CD4-positive, alpha-beta T cell treated with Interleukin-10 for 1 hour (primary cell): ENCODE results near the gene DCC.

Experiments
- DNase-seq: peaks from one replicate; pipeline ENCODE4 v3.0.0-alpha.2; 2020

DCC gene

DNA sequence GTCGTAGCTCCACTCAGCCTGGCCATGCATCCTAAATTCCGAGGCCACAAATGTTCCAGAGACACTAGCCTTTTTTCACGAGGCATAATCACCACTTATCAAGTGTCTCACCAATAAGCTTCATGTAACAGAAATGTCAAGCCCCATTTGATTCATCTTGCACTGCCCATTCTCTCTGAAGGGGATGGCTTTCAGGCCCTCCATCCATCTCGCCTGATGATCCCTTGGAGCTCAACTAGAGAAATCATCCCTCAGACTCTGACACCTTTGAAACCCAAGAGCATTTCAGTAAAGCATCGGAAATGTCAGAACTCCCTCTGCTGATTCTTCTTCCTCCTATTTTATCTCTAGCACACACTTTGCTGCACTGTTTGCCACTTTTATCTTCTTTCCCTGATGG is 91.7 kb downstream of the DCC start:
- DNase-seq: no peak

DNA sequence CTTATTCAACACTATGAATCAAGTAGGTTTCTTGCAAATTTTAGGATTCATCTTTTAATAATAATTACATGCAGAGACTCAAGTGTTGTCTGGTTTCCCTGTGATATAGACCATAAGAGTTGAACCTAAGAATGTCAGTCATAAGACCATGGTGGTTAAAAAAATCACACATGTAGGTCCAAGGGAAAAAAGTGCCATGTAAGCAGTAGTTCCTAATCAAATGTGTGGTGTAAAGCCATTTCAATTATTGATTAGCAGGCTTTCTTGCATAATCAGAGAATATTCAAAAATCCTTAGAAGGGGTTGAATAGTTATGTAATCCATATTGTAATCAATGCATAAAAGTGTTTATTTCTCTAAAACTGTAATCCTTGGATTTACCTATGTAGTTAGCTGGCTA is 93.8 kb downstream of the DCC start:
- no peak for DNase-seq

DNA sequence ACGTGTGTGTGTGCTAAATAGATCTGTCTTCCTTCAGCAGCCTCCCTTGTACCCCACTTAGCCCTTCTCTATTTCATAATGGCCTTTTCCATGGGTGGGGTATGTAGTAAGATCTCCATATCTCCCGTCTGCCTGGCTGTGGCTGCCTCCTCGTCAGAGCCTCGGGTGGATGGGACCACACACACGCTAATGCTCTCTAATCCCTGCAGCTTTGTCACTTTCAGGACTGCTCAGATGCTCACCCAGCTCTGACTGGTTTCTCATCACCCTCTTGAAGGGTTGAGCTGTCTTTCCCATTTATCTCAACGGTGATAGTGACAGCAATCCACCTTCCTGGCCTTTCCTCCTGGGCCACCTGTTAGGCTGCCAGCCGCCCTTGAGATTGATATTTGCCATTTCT is 95.3 kb downstream of the DCC start:
- DNase-seq: no peak

DNA sequence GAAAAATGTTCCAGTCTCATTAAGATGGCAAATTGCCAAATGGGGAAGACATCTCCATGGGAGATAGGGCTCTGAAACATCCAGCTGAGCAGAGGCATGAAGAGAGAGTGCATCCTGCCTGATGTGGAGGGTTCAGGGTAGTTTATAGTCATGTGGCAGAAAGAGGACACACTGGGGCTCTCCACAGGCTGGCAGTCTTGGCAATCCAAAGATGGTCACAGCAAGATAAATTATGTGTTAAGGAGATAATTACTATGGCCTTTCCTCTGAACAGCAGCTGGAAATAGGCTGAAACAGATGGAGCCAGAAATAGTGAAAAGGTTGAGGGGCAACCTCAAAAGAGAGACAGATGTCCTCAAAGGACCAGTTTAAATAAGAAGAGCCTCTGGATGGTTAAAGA is 97.2 kb downstream of the DCC start:
- DNase-seq: no peak

DNA sequence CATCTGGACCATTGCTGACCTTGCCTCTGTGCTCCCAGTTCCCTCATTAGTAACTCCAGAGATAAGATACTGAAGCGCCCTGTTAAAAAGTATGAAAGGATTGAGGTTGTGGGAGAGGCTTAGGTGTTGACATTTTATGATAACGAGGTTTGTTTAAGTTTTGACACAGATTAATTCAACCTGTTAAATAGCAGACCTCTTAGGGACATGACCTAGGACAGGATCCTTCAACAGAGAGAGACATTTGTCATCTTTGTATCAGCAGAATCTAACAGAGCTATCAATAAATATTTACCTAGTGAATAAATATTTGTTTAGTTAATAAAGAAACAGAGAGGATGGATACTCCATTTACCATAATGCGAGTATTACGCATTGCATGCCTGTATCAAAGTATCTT is 99.5 kb downstream of the DCC start:
- no peak for DNase-seq

DNA sequence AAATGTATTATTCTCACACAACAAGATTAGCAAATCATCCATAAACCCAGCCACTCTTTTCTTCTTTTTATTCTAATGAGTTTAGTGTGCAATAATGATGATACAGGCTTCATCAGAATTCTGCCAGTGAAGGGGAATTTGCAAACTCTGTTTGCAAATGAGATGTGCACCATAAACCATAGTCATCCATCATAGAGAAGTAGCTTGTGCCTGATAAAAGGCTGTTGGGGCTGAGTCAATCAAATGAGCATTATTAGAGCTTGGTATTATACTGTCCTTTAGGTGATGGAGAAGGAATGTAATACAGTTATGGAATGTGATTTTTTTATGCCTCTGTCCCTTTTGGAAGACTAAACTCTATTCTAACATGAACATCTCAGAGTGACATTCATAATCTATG is 101.8 kb downstream of the DCC start:
- DNase-seq: no peak

DNA sequence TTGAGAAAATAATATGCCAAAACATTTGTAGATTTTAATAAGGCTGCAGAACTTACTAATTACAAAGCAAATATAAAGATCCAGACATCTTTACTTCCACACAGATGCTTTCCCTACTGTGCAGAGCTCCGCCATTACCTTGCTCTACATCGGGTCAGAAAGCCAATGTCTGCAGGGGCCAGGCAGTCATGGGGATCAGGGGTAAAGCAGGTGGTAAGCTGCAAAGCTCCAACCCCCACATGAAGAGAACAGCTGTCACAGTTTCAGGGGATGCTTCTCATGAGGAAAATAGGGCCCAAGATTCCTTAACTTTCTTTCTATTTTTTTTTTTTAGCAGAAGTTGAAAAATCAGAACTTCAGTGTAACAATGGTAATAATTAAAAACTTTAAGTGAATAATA is 102.7 kb downstream of the DCC start:
- DNase-seq: no peak

DNA sequence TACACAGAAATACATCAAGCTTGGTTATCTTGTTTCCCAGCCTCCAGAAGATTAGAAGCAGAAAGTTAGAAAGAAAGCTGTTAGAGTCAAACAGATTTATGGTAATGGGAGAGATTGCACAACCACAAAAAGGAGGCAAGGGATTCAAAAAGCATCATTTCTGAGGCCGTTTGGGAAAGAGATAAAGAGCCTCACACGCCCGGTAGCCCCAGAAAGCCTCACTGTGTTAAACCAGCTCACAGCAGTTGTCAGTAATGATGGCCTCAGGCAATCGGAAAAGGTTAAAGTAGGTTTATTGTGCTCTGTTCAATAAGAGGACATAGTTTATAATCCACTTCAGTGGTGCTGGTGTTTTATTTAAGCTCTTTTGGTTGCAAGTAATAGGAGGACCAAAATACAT is 111.3 kb downstream of the DCC start:
- DNase-seq: no peak

DNA sequence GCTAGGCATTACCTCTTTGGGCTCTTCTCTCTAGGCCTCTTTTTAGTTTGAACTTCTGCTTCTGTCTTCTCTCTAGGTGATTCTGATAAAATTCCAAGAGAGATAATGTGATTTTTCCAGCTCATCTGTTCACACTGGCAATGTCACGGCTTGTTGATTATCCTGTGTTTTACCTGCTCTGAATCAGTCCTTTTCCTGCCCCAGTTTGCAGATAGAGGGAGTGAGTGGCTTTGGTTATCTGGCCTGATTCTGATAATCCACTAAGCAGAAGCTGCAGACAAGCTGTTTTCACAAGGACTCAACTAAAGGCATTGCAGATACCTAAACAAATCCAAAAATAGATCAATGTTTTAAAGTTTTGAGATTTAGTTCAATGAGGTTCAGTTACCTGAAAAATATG is 111.9 kb downstream of the DCC start:
- no peak for DNase-seq

DNA sequence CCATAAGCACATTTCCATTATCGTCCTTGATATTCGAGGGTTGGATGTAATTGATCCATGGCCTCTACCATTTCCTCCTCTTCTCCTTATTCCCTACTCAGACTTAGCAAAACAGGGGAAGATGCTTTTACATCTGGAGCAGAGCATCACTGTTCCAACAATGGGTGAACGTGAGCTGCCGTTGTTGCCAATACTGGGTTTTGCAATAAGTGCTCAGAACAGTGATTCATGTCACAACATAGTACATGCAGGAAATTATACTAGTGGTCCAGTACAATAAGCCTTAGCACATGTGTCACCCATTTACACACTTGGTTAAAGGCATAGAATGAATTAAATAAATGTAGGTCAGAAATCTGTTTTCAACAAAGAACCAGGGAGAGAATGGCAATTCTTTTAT is 112.4 kb downstream of the DCC start:
- no peak for DNase-seq

DNA sequence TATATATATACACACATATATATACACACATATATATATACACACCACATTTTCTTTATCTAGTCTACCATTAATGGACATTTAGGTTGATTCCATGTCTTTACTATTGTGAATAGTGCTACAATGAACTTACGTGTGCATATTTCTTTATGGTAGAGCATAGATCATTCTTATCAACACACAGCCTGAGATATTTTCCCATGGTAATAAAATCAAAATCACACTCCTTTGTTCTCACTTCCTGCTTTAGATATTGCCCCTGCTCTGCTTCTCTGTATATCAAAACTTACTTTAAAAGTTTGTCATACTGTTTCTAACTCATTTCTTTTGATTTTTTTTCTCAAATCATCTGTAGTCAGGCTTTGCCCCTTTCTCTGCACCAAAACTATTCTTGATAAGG is 119.9 kb downstream of the DCC start:
- no peak for DNase-seq

DNA sequence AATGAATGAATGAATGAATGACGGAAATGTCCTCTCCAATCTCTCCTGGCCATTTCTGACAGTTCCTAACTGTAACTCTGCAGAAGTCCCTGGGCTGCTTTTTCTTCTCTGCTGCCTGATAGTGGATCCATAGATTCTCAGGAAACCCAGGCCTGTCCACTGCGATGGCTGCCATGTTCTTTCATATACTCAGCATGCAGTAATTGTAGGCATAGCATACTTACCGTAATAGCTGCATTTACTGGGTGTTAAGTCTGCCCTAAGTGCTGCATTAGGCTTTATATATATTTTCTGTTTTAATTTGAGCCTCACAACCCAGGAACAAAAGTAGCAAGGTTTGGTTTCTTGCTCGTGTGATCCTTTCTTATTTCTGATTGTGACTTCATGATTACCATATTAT is 122.9 kb downstream of the DCC start:
- no peak for DNase-seq

DNA sequence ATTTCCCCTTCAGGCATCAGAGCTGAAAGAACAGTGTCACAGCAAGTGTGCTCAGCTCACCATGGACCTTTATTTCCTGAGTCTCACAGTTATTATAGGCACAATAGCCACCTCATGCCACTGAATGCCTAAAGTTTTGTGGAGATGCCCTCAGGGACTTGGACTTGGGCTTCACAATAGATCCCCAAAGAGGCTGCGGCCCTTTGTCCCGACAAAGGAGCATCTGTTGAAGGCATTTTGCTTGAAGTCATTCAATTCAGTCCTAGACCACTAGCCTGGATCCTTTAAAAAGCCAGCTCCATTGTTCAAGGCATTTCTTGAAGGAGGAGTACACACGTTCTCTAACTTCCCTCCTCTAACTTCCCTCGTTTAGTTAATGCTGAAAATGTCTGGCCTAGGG is 125.4 kb downstream of the DCC start:
- no peak for DNase-seq

DNA sequence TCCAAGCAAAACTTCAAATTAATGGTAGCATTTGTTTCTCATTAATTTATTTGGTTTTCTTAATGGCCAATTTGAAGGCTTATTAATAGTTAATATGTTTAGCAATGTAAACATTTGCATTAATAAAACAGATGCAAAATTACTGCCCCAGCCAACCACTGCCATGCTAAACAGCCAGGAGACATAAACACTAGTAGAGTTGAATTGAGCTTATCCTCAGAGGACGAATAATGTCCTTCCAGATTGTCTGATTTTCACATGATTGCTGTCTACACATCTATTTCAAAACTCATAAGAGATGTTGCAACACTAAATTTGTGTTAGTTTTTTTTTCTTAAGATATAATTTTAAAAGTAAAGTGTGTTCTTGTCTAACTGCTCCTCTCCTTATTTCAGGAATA is 128.5 kb downstream of the DCC start:
- DNase-seq: no peak

DNA sequence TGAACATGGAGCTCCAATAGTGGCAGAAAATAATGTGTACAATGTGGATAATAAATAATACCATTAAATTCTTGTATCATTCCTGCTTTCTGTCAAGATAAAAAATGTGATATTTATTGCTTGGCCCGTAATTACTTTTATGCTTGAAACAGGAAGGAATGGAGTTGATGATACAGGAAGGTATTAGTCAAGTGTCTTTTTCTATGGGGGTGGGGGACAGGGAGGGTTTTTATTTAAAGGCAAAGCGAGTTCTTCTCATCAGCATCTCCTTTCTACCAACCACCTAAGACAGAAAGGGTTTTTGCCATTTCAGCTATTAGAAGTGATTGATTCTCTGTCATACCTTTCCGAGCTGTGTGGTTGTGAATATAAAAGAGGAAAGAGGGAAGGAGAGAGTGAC is 135.3 kb downstream of the DCC start:
- no peak for DNase-seq

DNA sequence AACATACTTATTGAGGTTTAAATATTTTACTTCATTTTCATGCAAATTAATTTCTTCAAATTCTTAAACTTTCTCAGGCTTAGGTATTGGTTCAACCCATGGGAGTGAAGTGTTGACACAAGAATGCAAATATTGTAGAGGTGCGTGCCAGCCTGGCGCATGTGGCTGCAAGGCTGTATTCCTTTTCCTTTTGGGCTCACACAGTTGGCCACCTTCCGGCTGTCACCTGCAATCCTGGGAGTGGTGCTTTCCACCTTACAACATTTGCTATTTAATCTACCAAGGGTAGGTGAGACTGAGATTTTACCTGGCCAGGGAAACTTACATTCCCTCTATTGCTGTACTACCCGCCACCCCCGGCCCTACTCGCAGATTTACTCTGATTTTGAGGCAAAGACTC is 141.1 kb downstream of the DCC start:
- no peak for DNase-seq

DNA sequence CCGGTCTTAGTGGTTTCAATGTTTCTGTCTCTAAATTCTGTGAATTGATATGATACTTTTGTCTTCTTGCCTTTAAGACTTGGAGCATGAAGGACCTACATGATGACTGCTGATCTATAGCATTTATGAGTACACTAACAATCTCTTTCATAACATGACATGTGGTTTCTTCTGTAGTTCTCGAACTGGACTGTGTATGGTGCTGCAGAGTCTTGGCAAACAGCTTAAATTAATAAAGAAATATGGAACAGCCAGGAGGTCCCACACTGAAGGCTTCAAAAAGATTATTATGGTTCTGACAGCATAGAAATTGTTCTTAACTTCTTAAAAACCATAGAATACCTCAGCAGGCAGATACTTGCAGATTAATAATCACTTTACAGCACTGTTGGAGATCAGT is 145.0 kb downstream of the DCC start:
- no peak for DNase-seq

DNA sequence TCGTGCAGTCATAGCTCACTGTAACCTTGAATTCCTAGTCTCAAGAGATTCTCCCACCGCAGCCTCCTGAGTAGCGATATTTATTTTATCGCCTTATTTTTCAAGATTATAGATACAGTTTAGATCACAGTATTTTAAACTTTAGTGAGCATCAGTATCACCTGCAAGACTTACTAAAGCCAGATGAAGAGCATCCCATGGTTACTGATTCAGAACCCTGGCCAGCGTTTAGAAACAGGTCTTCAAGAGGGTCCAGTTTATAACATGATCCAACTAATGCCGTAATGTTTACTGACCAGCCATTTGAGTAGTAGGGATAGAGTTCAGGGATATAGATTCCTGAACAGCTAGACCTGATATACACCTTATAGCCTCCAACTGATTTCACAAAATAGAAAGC is 146.1 kb downstream of the DCC start:
- DNase-seq: no peak

DNA sequence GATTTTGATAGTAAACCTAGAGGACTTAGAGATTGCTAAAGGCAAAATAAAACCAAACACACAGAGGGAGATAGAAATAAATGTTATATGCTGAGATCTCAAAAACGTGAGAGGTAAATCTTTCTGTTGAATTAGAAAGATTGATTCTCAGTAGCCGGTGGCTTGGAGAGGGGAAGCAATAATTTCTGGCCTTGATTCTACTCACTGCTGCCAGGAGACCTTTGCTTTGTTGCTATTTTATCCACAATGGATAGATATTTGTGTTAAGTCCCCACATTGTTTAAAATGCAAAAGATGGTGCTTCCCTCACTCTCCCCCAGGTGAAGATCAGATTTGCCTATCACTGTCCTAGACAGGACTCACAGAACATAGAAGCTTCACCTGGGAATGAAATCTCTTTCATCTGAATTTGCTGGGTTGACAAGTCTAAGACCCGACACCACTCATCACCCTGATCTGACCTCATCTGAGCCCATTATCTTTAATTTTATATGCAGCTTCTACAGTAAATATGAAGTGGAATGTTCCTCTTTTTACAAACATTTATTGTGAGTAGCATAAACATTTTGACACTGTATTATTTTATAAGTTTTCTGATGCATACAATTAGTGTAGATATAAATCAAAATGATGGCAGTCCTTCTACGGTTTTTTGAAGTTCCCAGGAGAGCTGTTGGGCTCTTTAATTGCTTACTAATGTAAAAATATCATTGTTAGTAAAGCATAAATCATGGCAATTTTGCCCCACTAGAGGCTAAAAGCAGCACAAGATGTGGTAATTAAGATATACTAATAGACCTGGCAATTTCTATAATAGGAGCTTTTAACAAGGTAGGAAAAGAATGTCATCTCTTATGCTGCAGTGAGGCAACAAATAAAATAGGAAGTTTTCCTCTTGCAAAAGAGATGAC is 149.7 kb downstream of the DCC start:
- no peak for DNase-seq

DNA sequence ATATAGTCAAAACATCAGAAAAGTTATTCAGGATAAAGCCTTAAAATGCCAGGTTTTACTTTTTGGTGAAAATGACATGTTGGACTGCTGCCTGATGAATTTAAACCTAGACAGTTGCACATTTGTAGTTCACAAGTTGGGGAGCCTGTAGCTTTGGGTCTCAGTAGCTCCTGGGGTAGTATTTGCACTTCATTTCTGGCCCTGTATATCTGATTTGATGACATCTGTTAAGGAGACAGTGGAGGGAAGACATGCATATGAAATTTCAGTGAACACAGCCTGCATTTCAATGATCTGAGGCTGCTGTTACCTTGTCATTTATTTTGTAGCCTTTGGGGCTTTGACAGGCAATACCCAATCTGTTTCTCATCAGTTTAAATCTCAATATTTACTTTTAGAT is 156.4 kb downstream of the DCC start:
- DNase-seq: no peak

DNA sequence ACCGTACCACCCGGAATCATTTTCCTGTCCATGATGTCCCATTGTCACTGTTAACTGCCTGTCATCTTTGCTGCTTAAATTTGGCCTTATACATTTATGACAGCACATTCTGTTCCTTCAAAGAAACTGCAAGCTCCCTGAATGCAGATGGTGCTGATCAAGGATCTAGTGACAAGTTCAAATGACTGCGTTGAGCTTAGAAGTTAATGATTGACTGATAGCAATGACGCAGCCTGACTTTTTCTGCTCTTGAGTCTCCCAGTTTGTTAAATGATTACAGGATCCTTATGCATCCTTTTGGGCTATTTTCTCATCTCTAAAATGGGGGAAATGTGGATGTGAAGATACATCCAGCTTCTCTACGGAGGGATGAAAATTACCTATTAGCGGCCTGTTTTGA is 159.0 kb downstream of the DCC start:
- DNase-seq: no peak

DNA sequence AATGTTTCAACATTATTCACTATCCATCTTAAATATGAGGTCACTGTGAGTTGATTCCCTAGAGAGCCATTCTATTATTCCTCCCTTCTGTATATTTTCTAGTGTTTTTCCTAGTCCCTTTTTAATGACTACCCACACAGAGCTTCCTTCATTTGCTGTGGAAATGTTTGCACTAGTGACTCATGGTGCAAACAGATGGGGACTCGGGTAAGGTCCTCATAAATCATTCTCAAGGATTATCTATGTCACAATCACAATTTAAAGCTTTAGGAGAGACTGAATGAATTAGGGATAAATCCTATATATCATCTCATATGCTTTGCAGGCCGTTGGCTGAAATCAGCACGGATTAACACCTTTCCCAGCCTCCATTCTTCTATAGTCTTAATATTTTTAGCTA is 159.6 kb downstream of the DCC start:
- no peak for DNase-seq

DNA sequence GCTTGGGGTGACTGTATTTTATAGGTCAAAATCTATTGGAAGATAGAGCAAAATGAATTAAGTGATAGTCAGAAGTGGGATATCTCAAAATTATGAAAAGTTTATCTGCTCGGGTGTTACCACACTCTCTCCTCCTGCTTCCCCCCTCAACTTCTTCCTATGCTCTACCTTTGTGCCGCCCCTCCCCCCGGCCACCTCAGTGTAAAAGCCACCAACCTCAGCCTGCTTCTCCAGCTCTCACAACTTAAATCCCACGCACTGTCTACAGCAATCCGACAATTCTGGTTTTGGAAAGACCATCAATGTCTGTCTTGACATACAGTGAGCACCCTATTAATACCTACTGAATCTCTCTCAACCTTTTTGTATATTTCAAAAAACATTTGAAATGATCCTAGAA is 164.6 kb downstream of the DCC start:
- DNase-seq: no peak

DNA sequence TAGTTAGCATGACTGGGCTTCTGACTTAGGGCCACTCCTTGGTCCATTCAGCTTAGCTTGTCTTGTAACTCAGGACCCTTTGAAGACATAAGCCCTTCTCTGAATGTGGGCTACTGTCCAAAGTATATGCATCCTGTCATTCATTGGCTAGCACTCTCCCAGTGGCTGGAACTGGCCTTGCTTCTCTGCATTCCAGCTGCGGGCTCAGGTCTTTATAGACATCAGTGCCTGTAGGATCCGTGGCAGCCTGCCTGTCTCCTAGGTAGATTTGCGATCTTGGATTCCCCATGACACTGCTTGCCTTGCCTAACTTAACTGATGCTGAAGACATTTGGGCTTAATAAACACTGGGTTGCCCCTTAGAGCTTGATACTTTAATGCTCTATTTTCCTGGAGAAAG is 170.1 kb downstream of the DCC start:
- no peak for DNase-seq

DNA sequence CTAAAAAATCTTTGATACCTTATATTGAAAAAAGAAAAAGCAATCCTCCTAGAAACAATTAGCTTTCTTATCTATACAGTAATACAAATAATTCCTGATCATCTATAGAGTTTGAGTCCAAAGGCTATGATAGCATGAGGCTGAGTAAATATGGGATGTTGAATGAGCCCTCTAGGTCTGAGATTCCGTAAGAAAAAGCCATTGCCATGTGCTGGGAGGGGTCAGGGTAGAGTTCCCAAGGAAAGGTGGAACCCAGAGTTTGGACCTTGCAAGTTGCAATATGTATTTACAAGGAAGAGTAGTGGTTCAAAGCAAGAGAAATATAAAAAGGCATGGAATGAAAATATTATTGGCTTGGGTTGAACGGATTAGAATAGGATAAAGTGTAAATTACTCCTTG is 178.1 kb downstream of the DCC start:
- DNase-seq: no peak
